GM18868 (cell line): ENCODE measurements around the gene EED.
A peak's percentile ranks its signal among the peaks of the same experiment; 100 is the strongest.

Experiments
- ATAC-seq: cut with Tn5 transposase; IDR thresholded peaks from one replicate; pipeline ENCODE4 v1.9.1; 2021; ENCODE audit warnings: mild to moderate bottlenecking, moderate library complexity; ENCODE audit not compliant: unreplicated experiment

EED gene, protein sequence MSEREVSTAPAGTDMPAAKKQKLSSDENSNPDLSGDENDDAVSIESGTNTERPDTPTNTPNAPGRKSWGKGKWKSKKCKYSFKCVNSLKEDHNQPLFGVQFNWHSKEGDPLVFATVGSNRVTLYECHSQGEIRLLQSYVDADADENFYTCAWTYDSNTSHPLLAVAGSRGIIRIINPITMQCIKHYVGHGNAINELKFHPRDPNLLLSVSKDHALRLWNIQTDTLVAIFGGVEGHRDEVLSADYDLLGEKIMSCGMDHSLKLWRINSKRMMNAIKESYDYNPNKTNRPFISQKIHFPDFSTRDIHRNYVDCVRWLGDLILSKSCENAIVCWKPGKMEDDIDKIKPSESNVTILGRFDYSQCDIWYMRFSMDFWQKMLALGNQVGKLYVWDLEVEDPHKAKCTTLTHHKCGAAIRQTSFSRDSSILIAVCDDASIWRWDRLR

GRCh38 chr11:86244522-86245368 is at the start of gene EED:
Gene EED, plus strand, starts transcription at chr11:86244753. Its CDS starts 477 bp downstream, at chr11:86245230.
- ATAC-seq: peak; percentile 66

DNA sequence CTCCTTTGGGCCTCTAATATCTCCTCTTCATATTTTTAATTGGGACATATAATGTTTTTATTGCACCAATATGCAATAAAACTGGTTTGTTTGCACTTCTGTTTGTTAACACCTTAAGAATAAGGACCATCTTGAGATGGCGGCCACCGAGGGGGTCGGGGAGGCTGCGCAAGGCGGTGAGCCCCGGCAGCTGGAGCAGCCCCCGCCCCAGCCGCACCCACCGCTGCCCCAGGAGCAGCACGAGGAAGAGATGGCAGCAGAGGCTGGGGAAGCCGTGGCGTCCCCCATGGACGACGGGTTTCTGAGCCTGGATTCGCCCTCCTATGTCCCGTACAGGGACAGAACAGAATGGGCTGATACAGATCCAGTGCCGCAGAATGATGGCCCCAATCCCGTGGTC is 49.6 kb upstream of the EED start:
- no peak for ATAC-seq

DNA sequence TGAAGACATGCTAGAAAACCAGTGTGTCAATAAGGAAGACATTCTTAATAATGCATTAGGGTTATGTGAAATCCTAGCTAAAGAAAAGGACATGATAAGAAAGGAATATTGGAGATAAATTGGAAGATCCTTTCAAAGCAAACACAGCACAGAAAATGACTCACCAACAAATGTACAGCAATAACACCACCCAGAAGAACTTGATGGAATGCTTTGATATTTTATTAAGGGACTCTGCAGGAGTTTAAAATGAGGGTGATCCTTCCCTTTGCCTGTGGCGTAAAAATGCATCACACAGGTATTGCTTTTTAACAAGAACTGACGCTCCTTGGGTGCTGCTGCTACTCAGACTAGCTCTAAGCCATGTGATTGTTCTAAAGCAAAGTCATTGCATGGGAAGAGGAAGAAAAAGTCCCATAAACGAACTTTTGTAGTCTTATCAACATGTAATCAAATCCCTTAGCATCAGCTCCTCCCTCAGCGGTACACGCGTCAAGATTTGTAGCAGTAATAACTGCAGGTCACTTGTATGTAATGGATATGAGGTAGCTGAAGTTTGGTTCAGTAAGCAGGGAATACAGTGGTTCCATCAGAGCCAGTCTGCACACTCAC is 48.4 kb upstream of the EED start:
- no peak for ATAC-seq

DNA sequence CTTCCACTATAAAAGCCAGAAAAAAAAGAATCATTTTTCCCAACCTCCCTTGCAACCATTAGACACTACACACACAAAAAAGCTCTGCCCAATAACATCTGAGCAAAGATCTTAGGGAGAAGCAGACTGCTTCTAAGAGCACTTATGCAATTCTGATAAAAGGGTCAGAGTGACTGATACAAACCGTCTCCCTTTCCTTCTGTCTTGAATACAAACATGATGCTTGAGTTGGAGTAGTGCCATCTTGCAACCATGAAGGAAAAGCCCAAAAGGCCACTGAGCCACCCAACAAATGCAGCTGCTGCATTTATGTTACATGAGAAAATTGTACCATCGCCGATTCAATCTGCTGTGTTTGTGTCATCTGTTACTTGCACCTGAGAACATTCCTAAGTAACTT is 47.6 kb upstream of the EED start:
- ATAC-seq: no peak

DNA sequence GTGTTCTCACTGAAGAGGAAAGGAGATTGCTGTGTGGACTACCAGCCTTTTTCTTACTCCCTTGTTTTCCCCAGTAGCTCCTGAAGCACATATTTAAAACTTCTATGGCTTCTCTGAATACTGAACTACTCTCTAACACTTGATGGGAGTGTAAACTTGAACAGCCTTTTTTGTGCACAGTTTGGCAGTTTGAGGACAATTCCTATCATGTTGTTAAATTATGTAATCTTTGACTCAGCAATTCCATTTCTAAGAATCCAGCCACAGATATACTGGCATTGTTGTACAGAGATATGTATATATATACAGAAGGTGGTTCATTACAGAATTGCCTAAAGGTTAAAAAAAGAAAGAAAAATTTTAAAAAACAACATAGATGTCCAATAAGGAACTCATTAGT is 47.1 kb upstream of the EED start:
- no peak for ATAC-seq

GRCh38 chr11:86198139-86198538 is 46.4 kb upstream of the EED start:
- ATAC-seq: no peak

- ATAC-seq: no peak
Measured at GRCh38 chr11:86199354-86199753, 45.2 kb upstream of the EED start.

DNA sequence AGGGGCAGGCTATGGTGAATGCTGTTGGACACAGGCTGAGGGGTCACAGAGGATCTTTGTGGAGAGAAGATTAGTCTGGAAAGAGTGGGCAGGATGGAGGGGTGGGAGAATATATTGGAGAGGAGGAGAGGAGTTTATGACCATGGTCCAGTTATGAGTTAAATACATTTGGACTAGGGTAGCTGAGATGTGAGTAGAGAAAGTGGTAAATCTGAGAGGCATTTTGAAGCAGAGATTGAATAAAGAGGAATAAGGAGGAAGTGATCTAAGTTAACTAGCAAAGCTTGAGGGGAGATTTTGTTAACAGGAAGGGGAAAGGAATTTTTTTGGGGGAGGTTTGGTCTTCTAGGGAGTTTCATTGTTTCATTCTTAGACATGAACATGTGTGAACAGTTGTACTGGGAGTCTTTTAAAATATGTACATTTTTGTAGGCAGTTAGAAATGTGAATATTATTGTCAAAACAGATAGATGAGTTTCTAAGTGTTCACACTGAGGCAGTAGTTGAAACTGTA is 43.1 kb upstream of the EED start:
- ATAC-seq: no peak

- ATAC-seq: peak; percentile 49
Measured at GRCh38 chr11:86202013-86202336, 42.6 kb upstream of the EED start.

DNA sequence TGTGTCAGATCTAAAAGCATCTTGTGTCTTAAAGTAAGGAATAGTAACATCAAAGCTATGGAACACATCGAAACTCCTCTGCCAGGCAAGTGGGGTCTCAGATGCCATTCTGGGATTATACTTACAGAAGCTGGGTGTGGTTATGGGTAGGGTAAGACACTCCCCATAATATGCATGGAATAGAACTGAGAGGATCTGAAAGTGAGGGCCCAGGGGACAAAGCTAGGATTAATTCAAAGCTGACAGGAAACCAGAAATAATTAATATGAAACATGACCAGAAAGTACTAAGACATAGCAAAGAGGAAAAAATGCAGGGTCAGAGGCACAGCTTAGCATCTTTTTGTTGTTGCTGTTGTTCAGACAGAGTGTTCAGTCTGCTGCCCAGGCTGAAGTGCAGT is 40.2 kb upstream of the EED start:
- ATAC-seq: no peak

DNA sequence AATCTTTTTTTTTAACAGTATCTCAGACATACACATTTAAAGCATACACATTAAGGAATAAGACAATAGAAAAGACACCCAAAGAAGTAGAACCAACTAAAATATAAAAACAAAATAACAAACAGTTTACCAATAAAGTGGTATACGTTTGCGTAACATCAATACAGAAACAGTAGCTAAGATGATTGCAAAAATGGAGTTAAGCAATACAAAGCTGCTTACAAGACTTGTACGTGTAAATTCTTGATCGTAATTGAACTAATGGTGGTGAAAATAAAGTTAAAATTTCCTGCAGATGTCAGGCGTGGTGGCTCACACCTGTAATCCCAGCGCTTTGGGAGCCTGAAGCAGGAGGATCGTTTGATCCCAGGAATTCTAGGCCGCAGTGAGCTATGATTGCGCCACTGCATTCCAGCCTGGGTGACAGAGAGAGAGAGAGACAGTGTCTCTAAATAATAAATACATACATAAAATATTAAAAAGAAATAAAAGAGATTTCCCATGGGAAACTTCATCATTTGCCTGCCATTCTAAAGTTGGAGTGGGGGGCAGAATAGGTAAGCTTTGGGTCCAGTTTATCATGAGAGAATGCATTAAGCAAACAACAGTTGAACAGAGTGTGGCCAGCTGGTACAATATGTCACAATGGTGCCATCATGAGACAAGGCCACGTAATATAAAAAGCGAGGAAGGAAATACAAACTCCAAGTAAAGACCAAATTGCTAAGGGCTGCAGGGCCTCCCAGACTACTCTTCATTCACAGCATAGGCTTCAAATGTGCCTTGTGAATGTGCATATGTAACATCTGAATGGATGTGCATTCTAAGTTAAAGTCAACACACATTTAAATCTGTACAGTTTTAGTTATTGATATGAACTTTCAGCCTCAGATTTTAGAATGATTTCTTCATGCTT is 38.9 kb upstream of the EED start:
- ATAC-seq: no peak

GRCh38 chr11:86206337-86206695 is 38.2 kb upstream of the EED start:
- ATAC-seq: no peak

GRCh38 chr11:86207413-86207812 is 37.1 kb upstream of the EED start:
- no peak for ATAC-seq

- no peak for ATAC-seq
Measured at GRCh38 chr11:86208572-86208971, 36.0 kb upstream of the EED start.

DNA sequence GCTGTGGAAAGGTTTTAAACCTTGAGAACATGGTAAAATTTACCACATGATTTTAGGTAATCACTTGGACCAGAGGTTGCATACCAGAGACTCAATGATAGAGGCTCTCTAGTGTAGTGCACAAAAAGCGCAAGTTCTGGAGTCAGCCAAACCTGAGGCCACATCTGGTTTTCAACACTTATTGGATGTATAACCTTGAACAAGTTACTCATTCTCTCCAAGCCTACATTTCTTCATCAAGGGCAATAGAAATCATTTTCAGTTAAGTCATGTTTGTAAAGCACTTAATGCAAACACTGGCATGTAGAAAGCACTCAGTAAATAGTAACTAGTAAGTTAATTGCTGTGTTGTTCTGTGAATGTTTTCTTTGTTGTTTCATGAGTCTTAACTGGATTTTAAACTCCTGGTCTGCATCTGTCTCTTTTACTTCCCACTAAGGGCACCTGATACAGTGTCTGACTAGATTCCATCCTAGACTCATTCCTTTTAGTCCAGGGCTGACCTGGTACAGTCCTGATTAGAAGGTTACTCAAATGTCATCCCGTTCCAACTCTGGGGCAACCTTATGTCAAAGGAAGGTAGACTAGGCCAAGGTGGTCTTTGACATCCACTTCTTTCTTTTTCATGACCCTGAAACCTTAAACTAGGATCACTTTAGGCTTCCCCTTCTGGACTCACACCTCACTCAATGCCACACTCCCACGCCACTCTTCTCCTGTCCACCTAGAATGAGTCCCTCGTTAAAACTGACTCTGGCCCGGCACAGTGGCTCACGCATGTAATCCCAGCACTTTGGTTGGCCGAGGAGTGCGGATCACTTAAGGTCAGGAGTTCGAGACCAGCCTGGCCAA is 34.5 kb upstream of the EED start:
- ATAC-seq: no peak

DNA sequence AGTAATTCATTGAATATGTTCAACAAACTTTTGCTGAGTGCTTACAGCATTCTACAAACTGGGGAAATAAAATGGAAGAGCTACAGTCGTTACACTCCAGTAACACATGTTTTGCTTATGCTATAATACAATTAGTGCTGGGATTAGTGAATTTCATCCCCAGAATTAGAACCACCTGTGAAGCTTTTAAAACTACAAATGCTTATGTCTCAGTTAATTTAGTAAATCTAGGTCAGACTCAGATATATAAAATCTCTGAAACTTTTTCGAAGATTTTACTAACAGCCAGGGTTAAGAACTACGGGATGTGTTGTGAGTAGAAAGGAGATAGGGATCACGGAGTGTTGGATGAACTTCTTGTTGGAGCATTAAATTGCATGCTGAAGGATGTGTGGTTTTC is 33.7 kb upstream of the EED start:
- no peak for ATAC-seq

GRCh38 chr11:86211619-86212018 is 32.9 kb upstream of the EED start:
- ATAC-seq: peak; percentile 56

- ATAC-seq: no peak
Measured at GRCh38 chr11:86212019-86212611, 32.4 kb upstream of the EED start.

- ATAC-seq: peak; percentile 57
Measured at GRCh38 chr11:86214710-86215109, 29.8 kb upstream of the EED start.
